Stimulated activated naive CD8-positive, alpha-beta T cell treated with anti-CD3 and anti-CD28 coated beads, Interleukin-15, Interleukin-2, amounts not matched to agents 100 ng/mL and 50 ng/mL, for 24 hours (primary cell): Measurements from ENCODE around the gene EFHC1.

Experiments used
- H3K27ac Mint-ChIP-seq: one replicate; pipeline ENCODE4 v1.8.0; 2021; ENCODE audit warnings: mild to moderate bottlenecking, mixed read lengths
- H3K27me3 Mint-ChIP-seq: one replicate; pipeline ENCODE4 v1.8.0; 2021; ENCODE audit warnings: mixed read lengths
- H3K36me3 Mint-ChIP-seq: one replicate; pipeline ENCODE4 v1.8.0; 2021; ENCODE audit warnings: low read depth, mixed read lengths
- H3K4me1 Mint-ChIP-seq: one replicate; pipeline ENCODE4 v1.8.0; 2021; ENCODE audit warnings: low read depth, mixed read lengths
- H3K4me3 Mint-ChIP-seq: one replicate; pipeline ENCODE4 v1.8.0; 2021; ENCODE audit warnings: mild to moderate bottlenecking, mixed read lengths
- H3K9me3 Mint-ChIP-seq: one replicate; pipeline ENCODE4 v1.8.0; 2021; ENCODE audit warnings: mixed read lengths

EFHC1 gene

GRCh38 chr6:52498538-52499017 is 78.4 kb downstream of the EFHC1 start:
- no peaks in the 10 kb centered on the region for H3K27me3 Mint-ChIP-seq
- H3K4me1 Mint-ChIP-seq, result no peaks in the 10 kb centered on the region

DNA sequence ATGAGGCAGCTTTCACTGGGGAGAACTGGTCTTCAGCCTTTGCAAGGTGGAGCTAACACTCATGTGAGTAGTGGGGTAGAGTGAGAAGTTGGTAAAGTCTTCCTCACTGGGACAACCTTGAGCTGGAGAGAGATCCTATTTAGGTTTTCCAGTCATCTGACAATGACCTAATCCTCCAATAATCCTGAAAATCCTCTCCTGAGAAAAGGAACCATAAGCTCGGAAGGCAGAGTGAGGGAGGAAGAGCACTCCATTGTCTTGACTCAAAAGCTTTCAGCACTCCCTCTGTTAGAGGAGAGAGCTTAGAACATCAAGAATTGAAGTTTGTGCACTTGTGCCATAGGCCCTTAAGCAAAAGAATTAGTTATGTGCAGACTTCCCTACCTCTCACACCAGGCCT is 78.9 kb downstream of the EFHC1 start:
- Mint-ChIP-seq H3K4me1 (no peaks in the 10 kb centered on the region), H3K27ac (no peak overlapping the region), H3K9me3 (peaks cover 3% of the 10 kb centered on the region), H3K27me3 (no peaks in the 10 kb centered on the region), H3K4me3 (no peak overlapping the region), H3K36me3 (peaks cover 4% of the 10 kb centered on the region)

More at GRCh38 chr6:52498538-52499017, 78.4 kb downstream of the EFHC1 start:
- Mint-ChIP-seq H3K27ac (no peak overlapping the region), H3K36me3 (peaks cover 4% of the 10 kb centered on the region), H3K4me3 (no peak overlapping the region), H3K9me3 (peaks cover 3% of the 10 kb centered on the region)

GRCh38 chr6:52499681-52500236 is 79.6 kb downstream of the EFHC1 start:
- Mint-ChIP-seq H3K36me3 (peaks cover 4% of the 10 kb centered on the region), H3K4me1 (no peaks in the 10 kb centered on the region), H3K27ac (no peak overlapping the region), H3K27me3 (no peaks in the 10 kb centered on the region), H3K4me3 (no peak overlapping the region), H3K9me3 (peaks cover 3% of the 10 kb centered on the region)

DNA sequence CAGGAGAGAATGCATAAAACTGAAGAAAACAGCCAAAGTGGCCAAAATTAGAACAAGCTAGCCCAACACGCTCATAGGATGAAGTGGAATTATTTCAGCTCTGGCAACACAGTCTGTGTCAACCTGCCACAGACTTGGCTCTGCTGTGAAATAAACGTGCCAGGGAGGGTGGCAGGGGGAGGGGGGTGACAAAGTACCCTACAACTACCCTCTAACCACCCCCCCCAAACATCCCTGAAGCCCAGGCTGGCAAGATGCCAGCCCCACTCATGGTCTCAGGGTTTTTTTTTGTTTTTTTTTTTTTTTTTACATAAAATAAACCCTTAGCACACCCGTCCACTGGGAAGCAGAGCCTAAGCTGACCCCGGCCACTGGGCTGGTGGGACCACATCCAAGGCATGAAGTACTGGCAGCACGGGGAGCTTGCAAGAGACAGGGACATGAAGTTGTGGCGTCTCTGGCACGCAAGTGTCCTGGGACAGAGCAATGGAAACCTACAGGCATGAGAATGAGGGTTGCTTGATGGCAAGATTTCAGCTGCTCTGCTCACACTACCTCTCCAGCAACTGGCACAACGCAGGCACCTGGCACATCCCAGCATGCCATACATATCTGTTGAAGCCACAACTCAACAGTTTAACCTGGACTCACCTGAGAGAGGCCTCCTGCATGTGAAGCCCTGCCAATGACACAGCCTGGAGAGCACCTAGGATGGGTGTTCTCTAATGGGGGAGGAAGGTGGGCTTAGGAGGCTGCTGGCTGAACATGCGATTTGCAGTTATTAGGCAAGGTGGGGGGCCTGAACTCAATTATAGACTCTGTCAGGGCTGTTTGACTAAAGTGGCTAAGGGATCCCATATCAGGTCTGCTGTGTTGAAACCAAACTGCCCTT is 80.3 kb downstream of the EFHC1 start:
- H3K4me1 Mint-ChIP-seq, result no peaks in the 10 kb centered on the region
- no peak overlapping the region for H3K4me3 Mint-ChIP-seq
- peaks cover 4% of the 10 kb centered on the region for H3K36me3 Mint-ChIP-seq
- H3K9me3 Mint-ChIP-seq, result no peaks in the 10 kb centered on the region
- H3K27ac Mint-ChIP-seq, result no peak overlapping the region
- no peaks in the 10 kb centered on the region for H3K27me3 Mint-ChIP-seq

GRCh38 chr6:52502306-52503029 is 82.3 kb downstream of the EFHC1 start:
- Mint-ChIP-seq H3K4me3 (no peak overlapping the region), H3K27ac (no peak overlapping the region), H3K4me1 (no peaks in the 10 kb centered on the region), H3K9me3 (no peaks in the 10 kb centered on the region), H3K27me3 (no peaks in the 10 kb centered on the region), H3K36me3 (peaks cover 4% of the 10 kb centered on the region)

DNA sequence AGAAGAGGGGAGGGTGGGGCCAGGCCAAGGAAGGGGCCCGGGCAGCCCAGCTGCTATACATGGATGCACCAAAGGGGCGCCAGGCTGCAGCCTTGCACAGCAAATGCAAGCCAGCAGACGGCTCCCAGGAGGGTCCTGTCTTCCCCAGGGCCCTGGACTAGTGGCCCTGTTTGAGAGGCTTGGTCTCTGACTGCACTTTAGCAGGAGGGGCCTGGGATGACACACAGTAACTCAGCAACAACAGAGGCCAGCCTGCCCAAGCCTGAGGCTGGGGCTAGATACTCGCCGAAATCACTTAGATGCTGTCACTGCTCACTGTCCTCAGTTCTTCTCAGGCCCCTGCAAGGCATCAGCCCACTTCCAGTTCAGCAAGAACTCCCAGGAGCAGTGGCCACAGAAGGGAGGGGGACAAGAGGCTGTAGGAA is 83.2 kb downstream of the EFHC1 start:
- Mint-ChIP-seq H3K27ac (no peak overlapping the region), H3K36me3 (peaks cover 10% of the 10 kb centered on the region), H3K4me1 (no peaks in the 10 kb centered on the region), H3K9me3 (no peaks in the 10 kb centered on the region), H3K4me3 (no peak overlapping the region), H3K27me3 (no peaks in the 10 kb centered on the region)

GRCh38 chr6:52503851-52504781 is 84.0 kb downstream of the EFHC1 start:
- no peak overlapping the region for H3K27ac Mint-ChIP-seq
- no peaks in the 10 kb centered on the region for H3K4me1 Mint-ChIP-seq
- H3K9me3 Mint-ChIP-seq, result no peaks in the 10 kb centered on the region
- H3K4me3 Mint-ChIP-seq, result no peak overlapping the region
- H3K27me3 Mint-ChIP-seq, result no peaks in the 10 kb centered on the region
- peaks cover 10% of the 10 kb centered on the region for H3K36me3 Mint-ChIP-seq

- H3K4me1 Mint-ChIP-seq, result no peaks in the 10 kb centered on the region
- H3K27me3 Mint-ChIP-seq, result no peaks in the 10 kb centered on the region
- peaks cover 10% of the 10 kb centered on the region for H3K36me3 Mint-ChIP-seq
- H3K27ac Mint-ChIP-seq, result no peak overlapping the region
- H3K9me3 Mint-ChIP-seq, result no peaks in the 10 kb centered on the region
- H3K4me3 Mint-ChIP-seq, result no peak overlapping the region
These were observed 84.6 kb downstream of the EFHC1 start for GRCh38 chr6:52504782-52505136.

GRCh38 chr6:52505726-52506409 is 85.7 kb downstream of the EFHC1 start:
- Mint-ChIP-seq H3K4me1 (no peaks in the 10 kb centered on the region), H3K27me3 (no peaks in the 10 kb centered on the region), H3K36me3 (peaks cover 13% of the 10 kb centered on the region), H3K4me3 (no peak overlapping the region), H3K27ac (no peak overlapping the region), H3K9me3 (no peaks in the 10 kb centered on the region)

DNA sequence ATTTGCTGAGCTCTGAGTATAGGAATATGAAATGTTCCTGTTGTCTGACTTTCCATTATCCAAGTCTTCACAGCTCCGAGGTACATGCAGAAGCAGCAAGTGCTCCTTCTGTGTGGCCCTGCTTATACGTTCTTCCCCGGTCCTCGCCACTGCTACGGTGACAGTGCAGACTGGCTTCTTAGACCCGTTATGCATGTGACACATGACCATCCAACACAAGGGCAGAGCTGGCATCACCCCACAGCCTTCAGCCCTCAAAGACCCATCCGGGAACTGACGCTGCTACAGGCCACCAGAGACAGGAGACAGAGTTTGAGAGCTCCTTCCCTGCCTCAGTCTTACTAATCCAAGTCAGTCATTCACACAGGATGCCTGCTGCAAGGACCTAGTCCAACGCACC is 86.3 kb downstream of the EFHC1 start:
- Mint-ChIP-seq H3K27me3 (no peaks in the 10 kb centered on the region), H3K4me1 (no peaks in the 10 kb centered on the region), H3K36me3 (peaks cover 14% of the 10 kb centered on the region), H3K4me3 (no peak overlapping the region), H3K9me3 (no peaks in the 10 kb centered on the region), H3K27ac (no peak overlapping the region)

- no peaks in the 10 kb centered on the region for H3K9me3 Mint-ChIP-seq
- H3K36me3 Mint-ChIP-seq, result peaks cover 12% of the 10 kb centered on the region
- H3K27me3 Mint-ChIP-seq, result no peaks in the 10 kb centered on the region
- no peaks in the 10 kb centered on the region for H3K4me1 Mint-ChIP-seq
- H3K27ac Mint-ChIP-seq, result no peak overlapping the region
- H3K4me3 Mint-ChIP-seq, result no peak overlapping the region
These were observed 87.6 kb downstream of the EFHC1 start for GRCh38 chr6:52507557-52508260.

DNA sequence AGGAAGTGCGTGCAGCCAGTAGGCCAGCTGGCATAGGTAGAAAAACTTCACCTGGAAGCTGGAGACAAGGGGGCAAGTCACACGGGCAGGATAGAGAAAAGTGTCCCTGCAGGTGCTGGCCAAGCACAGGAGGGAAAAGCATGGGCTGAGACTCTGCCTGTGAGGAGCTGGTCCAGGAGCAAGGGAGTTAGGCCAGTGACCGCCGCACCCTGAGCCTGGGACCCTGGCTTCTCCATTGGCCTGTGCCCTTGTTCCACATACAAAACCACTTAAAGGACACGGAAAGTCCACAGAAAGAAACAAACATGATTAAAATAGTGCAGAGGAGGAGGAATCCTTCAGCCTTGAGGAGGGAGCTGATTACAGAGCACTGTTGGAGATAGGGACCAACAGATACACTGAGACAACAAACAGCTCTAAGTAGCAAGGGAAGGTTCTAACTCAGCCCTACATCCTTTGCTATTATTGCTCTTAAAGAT is 88.2 kb downstream of the EFHC1 start:
- Mint-ChIP-seq H3K27ac (no peak overlapping the region), H3K27me3 (no peaks in the 10 kb centered on the region), H3K36me3 (peaks cover 10% of the 10 kb centered on the region), H3K4me3 (no peak overlapping the region), H3K4me1 (no peaks in the 10 kb centered on the region), H3K9me3 (no peaks in the 10 kb centered on the region)
